Thyroid gland (tissue), 4 donors: Measurements from ENCODE around the gene TNN. TPM values are rescaled to one million over a fixed set of nuclear protein-coding genes. Genes with fewer than 3 reads are reported as not detected.

Experiments used
- DNase-seq, 2 donors: peaks; one replicate each; pipeline ENCODE4 v3.0.0-alpha.2; 2019
- H3K27ac ChIP-seq, 3 donors: fragments of 200-600 bp; sonication (generic); 1 replicate in 2 of 3; 2 replicates in 1 of 3; pipeline ENCODE4 v1.5.1; 2016 to 2019; ENCODE audit warnings: mild to moderate bottlenecking in 1 of 3, moderate library complexity in 1 of 3
- H3K27me3 ChIP-seq: fragments of 200-600 bp; sonication (generic); one replicate; pipeline ENCODE4 v1.5.1; 2019
- H3K36me3 ChIP-seq, 2 donors: fragments of 200-600 bp; sonication (generic); one replicate each; pipeline ENCODE4 v1.5.1; 2016 to 2019
- H3K4me1 ChIP-seq, 2 donors: fragments of 200-600 bp; sonication (generic); one replicate each; pipeline ENCODE4 v1.5.1; 2017 to 2019
- H3K4me3 ChIP-seq, 3 donors: fragments of 200-600 bp; sonication (generic); replicated peaks in 1 of 3; 1 replicate in 2 of 3; 2 replicates in 1 of 3; pipeline ENCODE4 v1.5.1; 2016; ENCODE audit warnings: mild to moderate bottlenecking in 1 of 3
- H3K9me3 ChIP-seq: fragments of 200-600 bp; sonication (generic); one replicate; pipeline ENCODE4 v1.5.1; 2017
- POLR2A ChIP-seq, 2 donors: fragments of 450-650 bp; IDR thresholded peaks; one replicate each; pipeline ENCODE4 v1.6.1; 2017; ENCODE audit warnings: antibody characterized with exemption in 2 of 2, mild to moderate bottlenecking in 2 of 2, moderate library complexity in 1 of 2
- WGBS, 2 donors: methylation state at CpG; one replicate each; pipeline ENCODE4 v1.1.5; 2017; 5-methylcytosine and 5-hydroxymethylcytosine counted together
- intact Hi-C: fragments of 100-400 bp; cut with DNase I; formaldehyde crosslinking; loops from one replicate; pipeline ENCODE4 v1.15.1; 2023
- total RNA-seq, 4 donors: library from RNA; depleted of rRNA; stranded (reverse); fragments of >200 nt; gene quantifications; one replicate each; pipeline ENCODE4 v1.2.3, GENCODE V29; 2016
- TF ChIP-seq, protein P1 (sequence below), 6 experiments: fragments of 200-600 bp in 3 of 6; fragments of 450-650 bp in 3 of 6; sonication (generic) in 3 of 6; IDR thresholded peaks; one replicate each; pipeline ENCODE4 v1.5.1; 2016 to 2019; ENCODE audit warnings: antibody characterized with exemption in 6 of 6, mild to moderate bottlenecking in 2 of 6, inconsistent platforms in 1 of 6, moderate library complexity in 1 of 6

Gene TNN
- total RNA-seq, 4 donors from 2014 or later = 0.27 to 1.3 (median 0.44) TPM

DNA sequence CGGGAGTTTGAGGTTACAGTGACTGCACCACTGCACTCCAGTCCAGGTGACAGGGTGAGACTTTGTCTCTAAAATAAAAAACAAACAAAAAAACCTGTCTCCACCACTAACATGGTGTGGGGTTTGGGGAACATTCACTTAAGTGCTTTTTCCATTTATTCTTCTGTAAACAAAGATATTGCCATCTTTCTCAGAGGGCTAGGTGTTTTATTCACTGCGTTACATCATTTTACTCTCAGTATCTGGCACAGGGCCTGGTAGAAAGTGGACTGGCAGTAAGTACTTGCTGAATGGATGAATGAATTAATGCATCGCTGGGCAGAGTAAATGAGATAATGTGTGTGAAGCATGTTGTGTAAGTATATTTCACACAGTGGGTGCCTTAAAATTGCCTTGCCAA is 104.9 kb downstream of the TNN start:
- H3K36me3 ChIP-seq = peaks cover 0 to 2% of the 10 kb centered on the region in 2 donors
- no peak overlapping the region for H3K27ac ChIP-seq
- whole genome bisulfite sequencing, 2 donors = 87 to 92% methylated on average over 3 of the region's 3 CpGs
- TF ChIP-seq, protein P1, sequence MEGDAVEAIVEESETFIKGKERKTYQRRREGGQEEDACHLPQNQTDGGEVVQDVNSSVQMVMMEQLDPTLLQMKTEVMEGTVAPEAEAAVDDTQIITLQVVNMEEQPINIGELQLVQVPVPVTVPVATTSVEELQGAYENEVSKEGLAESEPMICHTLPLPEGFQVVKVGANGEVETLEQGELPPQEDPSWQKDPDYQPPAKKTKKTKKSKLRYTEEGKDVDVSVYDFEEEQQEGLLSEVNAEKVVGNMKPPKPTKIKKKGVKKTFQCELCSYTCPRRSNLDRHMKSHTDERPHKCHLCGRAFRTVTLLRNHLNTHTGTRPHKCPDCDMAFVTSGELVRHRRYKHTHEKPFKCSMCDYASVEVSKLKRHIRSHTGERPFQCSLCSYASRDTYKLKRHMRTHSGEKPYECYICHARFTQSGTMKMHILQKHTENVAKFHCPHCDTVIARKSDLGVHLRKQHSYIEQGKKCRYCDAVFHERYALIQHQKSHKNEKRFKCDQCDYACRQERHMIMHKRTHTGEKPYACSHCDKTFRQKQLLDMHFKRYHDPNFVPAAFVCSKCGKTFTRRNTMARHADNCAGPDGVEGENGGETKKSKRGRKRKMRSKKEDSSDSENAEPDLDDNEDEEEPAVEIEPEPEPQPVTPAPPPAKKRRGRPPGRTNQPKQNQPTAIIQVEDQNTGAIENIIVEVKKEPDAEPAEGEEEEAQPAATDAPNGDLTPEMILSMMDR (IDR thresholded peaks at IDR 0.05) = no peak
- TF ChIP-seq POLR2A (IDR thresholded peaks at IDR 0.05) = no peak
- H3K9me3 ChIP-seq = no peaks in the 10 kb centered on the region
- no peaks in the 10 kb centered on the region for H3K27me3 ChIP-seq
- intact Hi-C loops = no loop called here
- H3K4me3 ChIP-seq = no peak overlapping the region
- no peak for DNase-seq
- H3K4me1 ChIP-seq = no peaks in the 10 kb centered on the region

DNA sequence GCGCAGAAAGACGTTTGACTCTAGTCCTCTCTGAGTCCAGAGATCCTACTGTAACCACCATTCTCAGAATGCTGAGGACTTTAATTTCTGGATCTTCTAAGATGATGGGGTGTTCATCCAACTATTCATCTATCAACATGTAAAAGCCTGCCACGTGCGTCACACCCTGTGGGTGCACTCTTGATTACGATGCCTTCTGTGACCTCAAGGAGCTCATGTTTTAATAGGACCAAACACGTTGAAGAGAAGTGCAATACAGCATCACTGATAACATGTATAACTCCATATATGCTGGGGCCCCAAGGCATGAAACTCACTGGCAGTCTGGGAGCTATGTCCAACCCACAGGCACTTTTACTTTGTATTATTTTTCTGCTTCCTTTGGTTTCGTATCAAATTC is 105.9 kb downstream of the TNN start:
- H3K36me3 ChIP-seq = peaks cover 0 to 2% of the 10 kb centered on the region in 2 donors
- no peaks in the 10 kb centered on the region for H3K27me3 ChIP-seq
- H3K4me3 ChIP-seq = no peak overlapping the region
- intact Hi-C loops = no loop called here
- DNase-seq = no peak
- no peaks in the 10 kb centered on the region for H3K9me3 ChIP-seq
- H3K4me1 ChIP-seq = peaks cover 0 to 6% of the 10 kb centered on the region in 2 donors
- WGBS, 2 donors = 85 to 92% methylated on average over 7 of the region's 7 CpGs
- no peak overlapping the region for H3K27ac ChIP-seq
- TF ChIP-seq, protein P1 (IDR thresholded peaks at IDR 0.05) = no peak
- TF ChIP-seq POLR2A (IDR thresholded peaks at IDR 0.05) = no peak

DNA sequence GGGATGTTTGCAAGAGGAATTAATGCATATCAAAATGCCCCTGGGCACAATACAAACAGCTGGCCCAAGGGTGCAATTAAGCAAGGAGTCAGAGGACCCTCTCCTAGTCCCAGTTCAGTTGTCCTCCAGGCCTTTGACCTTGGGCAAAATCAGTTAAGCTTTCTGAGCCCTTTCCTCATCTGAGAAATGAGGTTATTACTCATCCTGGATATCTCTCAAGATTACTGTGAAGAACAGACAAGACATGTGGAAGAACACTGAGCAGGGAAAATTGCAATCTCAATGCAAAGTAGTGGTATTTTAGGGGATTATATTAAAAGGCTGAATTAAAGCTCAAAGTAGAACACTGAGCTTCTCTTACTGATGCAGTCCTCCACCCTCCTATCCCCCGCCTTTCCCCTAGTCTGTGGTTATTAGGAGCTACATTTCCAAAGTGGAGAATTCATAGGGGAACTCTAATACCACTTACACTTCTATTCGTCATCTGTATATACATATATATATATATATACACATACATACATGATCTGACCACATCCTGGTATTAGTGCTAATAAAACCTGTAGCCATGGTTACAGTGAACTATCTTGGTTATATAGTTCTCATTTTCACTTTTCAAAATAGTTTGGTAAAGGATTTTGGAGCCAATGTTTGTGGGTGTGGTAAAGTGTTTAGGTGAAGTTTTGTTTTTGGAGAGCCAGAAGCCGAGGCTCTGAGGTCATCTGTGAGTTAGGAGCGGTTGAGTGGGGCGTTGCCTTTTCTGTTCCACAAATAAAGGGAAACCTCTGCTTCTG is 106.9 kb downstream of the TNN start:
- 89% methylated on average over 5 of the region's 5 CpGs for WGBS, 2 donors
- H3K9me3 ChIP-seq = no peaks in the 10 kb centered on the region
- no peaks in the 10 kb centered on the region for H3K27me3 ChIP-seq
- peaks cover 0 to 6% of the 10 kb centered on the region in 2 donors for H3K4me1 ChIP-seq
- intact Hi-C loops = no loop called here
- no peak for TF ChIP-seq POLR2A (IDR thresholded peaks at IDR 0.05)
- TF ChIP-seq, protein P1 (IDR thresholded peaks at IDR 0.05) = no peak
- H3K36me3 ChIP-seq = peaks cover 0 to 2% of the 10 kb centered on the region in 2 donors
- H3K4me3 ChIP-seq = no peak overlapping the region
- DNase-seq = no peak
- no peak overlapping the region for H3K27ac ChIP-seq

DNA sequence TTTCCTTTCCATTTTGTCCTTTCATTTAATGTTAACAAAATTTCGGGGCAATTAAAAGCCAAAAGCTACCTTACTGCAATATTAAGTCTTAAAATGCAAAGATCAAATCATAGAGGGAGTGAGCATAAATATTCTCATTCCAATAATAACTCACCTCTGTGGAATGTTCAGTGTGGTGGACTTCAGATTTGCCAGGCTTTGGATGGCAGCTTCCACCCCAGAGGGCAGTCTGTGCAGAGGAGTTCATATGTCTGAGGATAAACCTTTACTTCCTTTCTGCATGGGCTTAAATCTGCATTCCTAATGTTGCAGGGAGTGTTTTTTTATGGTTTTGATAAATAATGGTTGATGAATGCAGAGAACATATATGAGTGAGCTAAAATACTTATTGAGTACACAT is 108.6 kb downstream of the TNN start:
- intact Hi-C loops = no loop called here
- DNase-seq = no peak
- Histone ChIP-seq H3K27me3 (no peaks in the 10 kb centered on the region), H3K9me3 (no peaks in the 10 kb centered on the region), H3K36me3 (peaks cover 0 to 2% of the 10 kb centered on the region in 2 donors), H3K4me3 (no peak overlapping the region), H3K27ac (no peak overlapping the region), H3K4me1 (peaks cover 0 to 6% of the 10 kb centered on the region in 2 donors)
- 100% methylated on average over 1 of the region's 1 CpG for WGBS, 2 donors
- TF ChIP-seq, protein P1 (IDR thresholded peaks at IDR 0.05) = no peak
- no peak for TF ChIP-seq POLR2A (IDR thresholded peaks at IDR 0.05)

DNA sequence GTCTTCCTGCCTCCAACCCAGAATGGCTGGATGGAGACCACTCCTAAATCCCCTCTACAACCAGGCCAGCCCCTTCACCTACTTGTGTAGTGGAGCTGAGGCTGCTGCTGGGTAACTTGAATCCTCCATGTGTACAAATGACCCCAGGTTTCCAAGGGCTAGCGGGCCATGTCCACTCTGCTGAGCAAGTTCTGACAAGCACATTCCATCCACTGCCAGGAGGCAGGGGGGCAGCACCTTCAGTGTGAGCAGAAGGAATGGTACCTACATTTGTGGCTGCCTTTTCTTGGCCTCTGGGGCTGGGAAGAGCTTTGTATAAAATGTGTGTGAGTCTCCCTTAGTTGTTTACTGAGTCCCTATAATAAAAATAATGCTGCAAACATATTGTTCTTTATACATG is 110.4 kb downstream of the TNN start:
- intact Hi-C loops = no loop called here
- no peaks in the 10 kb centered on the region for H3K27me3 ChIP-seq
- no peak for TF ChIP-seq POLR2A (IDR thresholded peaks at IDR 0.05)
- TF ChIP-seq, protein P1 (IDR thresholded peaks at IDR 0.05) = no peak
- peak; percentile 77 to 82 for DNase-seq
- no peaks in the 10 kb centered on the region for H3K36me3 ChIP-seq
- peaks cover 0 to 6% of the 10 kb centered on the region in 2 donors for H3K4me1 ChIP-seq
- H3K27ac ChIP-seq = no peak overlapping the region
- WGBS, 2 donors = 33 to 67% methylated on average over 1 of the region's 1 CpG
- no peaks in the 10 kb centered on the region for H3K9me3 ChIP-seq
- H3K4me3 ChIP-seq = no peak overlapping the region
